ENCODE data around the gene POLG. TPM values are rescaled to one million over a fixed set of nuclear protein-coding genes. Genes with fewer than 3 reads are reported as not detected.

Gene POLG
- total RNA-seq, 2 experiments from 2014 or later: 80.2 to 93.7 TPM

GRCh38 chr15:89362203-89363101 lies 27.8 kb upstream of the POLG start:
- Histone ChIP-seq H2AFZ (ENCODE audit: low read length) (no peak overlapping the region), H3K79me2 (ENCODE audit: insufficient read depth, low read depth, low read length) (no peaks in the 10 kb centered on the region), H4K20me1 (ENCODE audit: insufficient read depth, low read length) (no peaks in the 10 kb centered on the region), H3K4me3 (ENCODE audit: low read depth, low read length, poor library complexity, severe bottlenecking) (no peak overlapping the region), H3K4me1 (ENCODE audit: insufficient read depth, low read length, poor library complexity, severe bottlenecking) (peaks cover 3% of the 10 kb centered on the region), H3K9me3 (ENCODE audit: low read length) (no peaks in the 10 kb centered on the region), H3K36me3 (ENCODE audit: insufficient read depth, low read length) (no peaks in the 10 kb centered on the region), H3K4me2 (ENCODE audit: low read length) (no peak overlapping the region), H3K27ac (ENCODE audit: low read depth, low read length, poor library complexity, severe bottlenecking) (no peak overlapping the region), H3K9me2 (ENCODE audit: insufficient read depth, low read length) (no peaks in the 10 kb centered on the region)
- no peak for DNase-seq (ENCODE audit: low spot score)
- POLR2A ChIA-PET: no interaction called here
- TF ChIP-seq, protein P1, sequence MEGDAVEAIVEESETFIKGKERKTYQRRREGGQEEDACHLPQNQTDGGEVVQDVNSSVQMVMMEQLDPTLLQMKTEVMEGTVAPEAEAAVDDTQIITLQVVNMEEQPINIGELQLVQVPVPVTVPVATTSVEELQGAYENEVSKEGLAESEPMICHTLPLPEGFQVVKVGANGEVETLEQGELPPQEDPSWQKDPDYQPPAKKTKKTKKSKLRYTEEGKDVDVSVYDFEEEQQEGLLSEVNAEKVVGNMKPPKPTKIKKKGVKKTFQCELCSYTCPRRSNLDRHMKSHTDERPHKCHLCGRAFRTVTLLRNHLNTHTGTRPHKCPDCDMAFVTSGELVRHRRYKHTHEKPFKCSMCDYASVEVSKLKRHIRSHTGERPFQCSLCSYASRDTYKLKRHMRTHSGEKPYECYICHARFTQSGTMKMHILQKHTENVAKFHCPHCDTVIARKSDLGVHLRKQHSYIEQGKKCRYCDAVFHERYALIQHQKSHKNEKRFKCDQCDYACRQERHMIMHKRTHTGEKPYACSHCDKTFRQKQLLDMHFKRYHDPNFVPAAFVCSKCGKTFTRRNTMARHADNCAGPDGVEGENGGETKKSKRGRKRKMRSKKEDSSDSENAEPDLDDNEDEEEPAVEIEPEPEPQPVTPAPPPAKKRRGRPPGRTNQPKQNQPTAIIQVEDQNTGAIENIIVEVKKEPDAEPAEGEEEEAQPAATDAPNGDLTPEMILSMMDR (conservative IDR thresholded peaks at IDR 0.05; ENCODE audit: low read length): no peak
- no peak for TF ChIP-seq EZH2phosphoT487 (IDR thresholded peaks at IDR 0.05; ENCODE audit: borderline replicate concordance, low read depth, low read length)
- intact Hi-C loops (cut with micrococcal nuclease; ENCODE audit: unreplicated experiment): no loop called here
- CTCF ChIA-PET (ENCODE audit: unreplicated experiment): no interaction called here
- no TSS peak for BruUV-seq (replicated peaks)

DNA sequence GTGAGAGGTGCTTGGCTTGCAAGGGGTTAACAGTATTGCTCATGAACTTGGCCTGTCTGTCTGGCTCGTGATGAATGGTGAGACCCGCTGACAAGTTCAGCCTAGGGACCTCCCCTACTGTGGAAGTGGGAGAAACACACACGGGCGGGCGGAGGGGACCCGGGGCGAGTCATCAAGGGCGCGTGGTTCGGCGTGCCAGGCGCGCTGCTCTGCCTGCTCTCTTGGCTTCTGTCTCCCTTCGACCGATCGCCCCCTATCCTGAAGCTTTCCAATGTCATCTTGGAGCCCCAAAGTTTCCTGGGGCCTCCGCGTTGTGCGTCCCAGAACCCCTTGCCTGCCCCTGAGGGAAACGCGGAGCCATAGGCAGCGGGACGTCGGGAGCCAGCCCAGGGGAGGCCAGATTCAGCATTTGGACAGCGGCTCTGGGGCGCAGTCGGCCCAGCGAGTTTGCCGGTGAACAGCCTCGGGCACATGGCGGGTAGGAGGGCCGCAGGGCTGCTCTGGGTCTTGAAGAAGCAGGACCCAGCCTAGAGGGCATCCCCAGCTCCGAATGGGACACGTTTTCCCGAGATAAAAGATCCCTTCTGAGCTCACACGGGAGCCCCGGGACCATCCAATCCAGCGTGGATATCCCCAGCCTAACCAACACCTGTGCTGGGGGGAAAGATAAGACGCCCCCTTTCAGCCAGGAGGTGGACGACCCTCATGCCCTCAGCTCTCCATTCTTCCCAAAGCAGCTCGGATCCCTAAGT lies 27.0 kb upstream of the POLG start:
- no peak overlapping the region for H3K27ac ChIP-seq (ENCODE audit: low read depth, low read length, poor library complexity, severe bottlenecking)
- no peak for DNase-seq (ENCODE audit: low spot score)
- no peaks in the 10 kb centered on the region for H3K36me3 ChIP-seq (ENCODE audit: insufficient read depth, low read length)
- no peaks in the 10 kb centered on the region for H3K9me3 ChIP-seq (ENCODE audit: low read length)
- POLR2A ChIA-PET: no interaction called here
- H4K20me1 ChIP-seq (ENCODE audit: insufficient read depth, low read length): no peaks in the 10 kb centered on the region
- CTCF ChIA-PET (ENCODE audit: unreplicated experiment): interaction anchor here (1.3 kb wide), 1 partner anchor 109 kb away, joined by 5 read pairs; no protein-coding TSS in a partner anchor
- no peak for TF ChIP-seq EZH2phosphoT487 (IDR thresholded peaks at IDR 0.05; ENCODE audit: borderline replicate concordance, low read depth, low read length)
- TF ChIP-seq, protein P1 (conservative IDR thresholded peaks at IDR 0.05; ENCODE audit: low read length): no peak
- intact Hi-C loops (cut with micrococcal nuclease; ENCODE audit: unreplicated experiment): no loop called here
- H3K9me2 ChIP-seq (ENCODE audit: insufficient read depth, low read length): no peaks in the 10 kb centered on the region
- H3K4me3 ChIP-seq (ENCODE audit: low read depth, low read length, poor library complexity, severe bottlenecking): no peak overlapping the region
- no TSS peak for BruUV-seq (replicated peaks)
- peaks cover 3% of the 10 kb centered on the region for H3K4me1 ChIP-seq (ENCODE audit: insufficient read depth, low read length, poor library complexity, severe bottlenecking)
- no peak overlapping the region for H2AFZ ChIP-seq (ENCODE audit: low read length)
- no peak overlapping the region for H3K4me2 ChIP-seq (ENCODE audit: low read length)
- no peaks in the 10 kb centered on the region for H3K79me2 ChIP-seq (ENCODE audit: insufficient read depth, low read depth, low read length)

Data from OCI-LY7 (cell line).